ENCODE measurements around the gene FAM234B. TPM values are rescaled to one million over a fixed set of nuclear protein-coding genes. Genes with fewer than 3 reads are reported as not detected.

Gene FAM234B
- total RNA-seq, 1 experiment from 2014 or later: 3.3 TPM

GRCh38 chr12:13000925-13001774, 43.0 kb upstream of the FAM234B start:
- intact Hi-C loops (cut with micrococcal nuclease): loop anchor here (1.0 to 5.0 kb wide), 5 partner anchors 93 to 221 kb away; no protein-coding TSS in a partner anchor
- Histone ChIP-seq H3K4me2 (ENCODE audit: low read length) (peak overlapping the region; percentile 97), H3K4me3 (ENCODE audit: low read length) (peak overlapping the region; percentile 72), H2AFZ (ENCODE audit: low read length) (peak overlapping the region; percentile 66), H3K36me3 (ENCODE audit: low read depth, low read length) (no peaks in the 10 kb centered on the region), H3F3A (ENCODE audit: low read length, unreplicated experiment) (no peaks in the 10 kb centered on the region), H3K4me1 (ENCODE audit: insufficient read depth, low read length) (peaks cover 19% of the 10 kb centered on the region), H3K79me2 (ENCODE audit: low read length) (peaks cover 53% of the 10 kb centered on the region), H3K27ac (ENCODE audit: low read length) (peak overlapping the region; percentile 14), H3K9me2 (replicated peaks; ENCODE audit: low read length) (no peaks in the 10 kb centered on the region), H3K9ac (ENCODE audit: low read length) (peak overlapping the region; percentile 68), H3K27me3 (ENCODE audit: low read length) (no peaks in the 10 kb centered on the region), H3K9me3 (ENCODE audit: low read length) (no peaks in the 10 kb centered on the region), H4K20me1 (ENCODE audit: low read length) (no peaks in the 10 kb centered on the region)
- ATAC-seq (peak; percentile 52), DNase-seq (peak; percentile 47)
- CTCF ChIA-PET: interaction anchor here (0.7 kb wide), 1 partner anchor 99 kb away, joined by 3 read pairs; no protein-coding TSS in a partner anchor
- no TSS peak for BruUV-seq (replicated peaks)
- POLR2A ChIA-PET (ENCODE audit: unreplicated experiment): interaction anchor here (0.5 kb wide), 1 partner anchor 264 kb away, joined by 7 read pairs; no protein-coding TSS in a partner anchor
- TF ChIP-seq CTCF (conservative IDR thresholded peaks at IDR 0.05; ENCODE audit: low read depth, low read length) (peak; percentile 34; the same call in 1 of the 2 replicates), EZH2phosphoT487 (IDR thresholded peaks at IDR 0.05; ENCODE audit: borderline replicate concordance, low read length) (no peak)

GRCh38 chr12:13001775-13002040, 42.5 kb upstream of the FAM234B start:
- no peaks in the 10 kb centered on the region for H3K9me2 ChIP-seq (replicated peaks; ENCODE audit: low read length)
- H3K27ac ChIP-seq (ENCODE audit: low read length): no peak overlapping the region
- BruUV-seq (replicated peaks): no TSS peak
- ATAC-seq (no peak), DNase-seq (no peak)
- peaks cover 47% of the 10 kb centered on the region for H3K79me2 ChIP-seq (ENCODE audit: low read length)
- H2AFZ ChIP-seq (ENCODE audit: low read length): peak overlapping the region; percentile 66; the same call in 1 of the 2 replicates
- CTCF ChIA-PET: no interaction called here
- H3K4me3 ChIP-seq (ENCODE audit: low read length): peak overlapping the region; percentile 72
- peak overlapping the region; percentile 97 for H3K4me2 ChIP-seq (ENCODE audit: low read length)
- no peaks in the 10 kb centered on the region for H3K27me3 ChIP-seq (ENCODE audit: low read length)
- TF ChIP-seq CTCF (conservative IDR thresholded peaks at IDR 0.05; ENCODE audit: low read depth, low read length) (no peak), EZH2 (IDR thresholded peaks at IDR 0.05; ENCODE audit: low read length, unreplicated experiment) (no peak), EZH2phosphoT487 (IDR thresholded peaks at IDR 0.05; ENCODE audit: borderline replicate concordance, low read length) (no peak)
- peak overlapping the region; percentile 68; the same call in 1 of the 2 replicates for H3K9ac ChIP-seq (ENCODE audit: low read length)
- POLR2A ChIA-PET (ENCODE audit: unreplicated experiment): no interaction called here
- H3K36me3 ChIP-seq (ENCODE audit: low read depth, low read length): no peaks in the 10 kb centered on the region
- no peaks in the 10 kb centered on the region for H3K9me3 ChIP-seq (ENCODE audit: low read length)
- H3F3A ChIP-seq (ENCODE audit: low read length, unreplicated experiment): no peaks in the 10 kb centered on the region
- H4K20me1 ChIP-seq (ENCODE audit: low read length): no peaks in the 10 kb centered on the region
- intact Hi-C loops (cut with micrococcal nuclease): loop anchor here (1.0 to 5.0 kb wide), 5 partner anchors 93 to 221 kb away; no protein-coding TSS in a partner anchor
- peaks cover 19% of the 10 kb centered on the region for H3K4me1 ChIP-seq (ENCODE audit: insufficient read depth, low read length)

All from PC-3 (cell line).